Stimulated activated CD4-positive, alpha-beta T cell treated with anti-CD3 and anti-CD28 coated beads, Interleukin-4, amount 100 ng/mL, for 24 hours (primary cell): ENCODE data around the gene SERGEF.

Experiments used
- DNase-seq: peaks from one replicate; pipeline ENCODE4 v3.0.0-alpha.2; 2020

The SERGEF gene

DNA sequence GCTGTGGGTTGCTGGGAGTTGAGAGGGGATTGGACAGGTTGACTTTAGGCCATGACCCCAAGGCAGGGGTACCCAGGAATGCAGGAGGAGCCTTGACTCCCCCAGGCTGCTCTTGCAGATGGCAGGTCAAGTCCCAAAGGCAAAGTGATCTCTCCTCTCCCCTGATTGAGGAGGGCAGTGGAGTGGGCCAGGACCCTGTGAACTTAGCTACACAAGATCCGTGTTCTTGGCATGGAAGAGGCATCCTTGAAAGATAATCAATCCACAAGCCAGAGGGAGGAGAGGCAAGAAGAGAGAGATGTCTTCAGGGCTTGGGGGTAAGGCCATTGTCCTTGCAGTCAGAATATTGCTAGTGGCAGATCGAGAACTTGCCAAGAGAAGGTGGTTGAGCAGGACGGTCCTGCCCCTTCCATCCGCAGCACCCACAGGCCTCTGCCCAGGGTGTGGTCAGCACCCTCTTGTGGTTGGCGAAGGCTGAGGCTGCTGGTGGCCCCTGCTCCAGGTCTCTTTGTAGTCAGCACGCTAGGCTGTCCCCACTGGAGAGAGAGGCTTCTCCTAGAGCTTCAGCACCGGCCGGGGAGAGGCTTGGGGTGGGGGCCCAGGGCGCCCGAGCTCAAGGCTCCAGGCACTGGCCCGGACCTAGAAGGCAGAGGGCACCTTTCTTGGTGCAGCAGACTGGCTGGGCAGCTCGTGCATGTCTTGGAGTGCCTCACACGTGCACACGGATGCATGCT, 232.8 kb downstream of the SERGEF start:
- DNase-seq = no peak

GRCh38 chr11:17778956-17779860, 233.6 kb downstream of the SERGEF start:
- no peak for DNase-seq

- DNase-seq = no peak
Observed at GRCh38 chr11:17778352-17778751, 234.5 kb downstream of the SERGEF start.

DNA sequence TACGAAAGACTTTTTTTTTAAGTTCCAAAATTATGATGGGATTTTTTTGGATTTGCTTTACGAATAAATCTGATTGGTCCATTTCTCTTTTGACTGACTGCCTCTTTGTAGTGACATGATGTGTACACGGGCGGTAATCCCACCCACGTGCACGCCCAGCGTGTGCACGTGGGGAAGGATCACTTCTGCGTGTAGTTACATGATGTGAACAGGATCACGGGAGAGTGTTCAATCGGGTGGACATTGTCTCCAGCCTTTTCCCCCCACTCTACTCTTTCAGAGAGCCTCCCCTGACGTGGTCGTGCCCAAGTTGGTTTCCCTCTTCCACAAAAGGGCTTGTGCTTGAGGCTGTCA, 235.1 kb downstream of the SERGEF start:
- no peak for DNase-seq

GRCh38 chr11:17777086-17777737, 235.6 kb downstream of the SERGEF start:
- no peak for DNase-seq

DNA sequence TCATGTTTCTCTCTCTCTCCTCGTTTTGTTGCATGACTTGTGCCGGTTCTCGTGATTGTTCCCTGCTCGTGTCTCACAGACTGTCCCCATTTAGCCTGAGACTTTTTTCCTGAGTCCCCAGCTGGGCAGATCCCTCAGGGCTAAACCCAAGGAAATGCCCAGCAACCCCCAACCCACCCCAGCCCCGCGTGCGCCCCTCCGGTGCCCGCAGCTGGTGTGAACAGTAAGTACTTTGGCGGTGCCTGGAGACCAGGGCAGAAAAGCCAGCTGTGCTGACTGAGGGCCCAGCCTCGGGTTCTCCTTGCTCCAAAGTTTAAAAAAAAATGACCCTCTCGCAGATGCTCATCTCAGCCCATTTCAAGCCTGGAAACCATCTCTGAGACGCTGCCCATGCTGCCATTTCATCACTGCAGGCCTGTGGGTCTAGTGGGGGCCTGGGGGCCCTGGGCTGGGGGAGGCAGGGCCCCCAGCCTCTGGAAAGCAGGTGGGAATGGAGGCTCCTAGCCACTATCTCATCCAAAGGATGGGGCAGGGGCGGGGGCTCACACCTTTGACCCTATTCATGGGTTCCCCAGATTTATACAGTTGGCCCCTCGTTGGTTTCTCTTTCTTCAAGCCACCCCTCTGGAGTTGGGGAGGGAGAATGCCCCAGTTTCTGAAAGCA, 236.5 kb downstream of the SERGEF start:
- no peak for DNase-seq

GRCh38 chr11:17775507-17776211, 237.2 kb downstream of the SERGEF start:
- DNase-seq = no peak

DNA sequence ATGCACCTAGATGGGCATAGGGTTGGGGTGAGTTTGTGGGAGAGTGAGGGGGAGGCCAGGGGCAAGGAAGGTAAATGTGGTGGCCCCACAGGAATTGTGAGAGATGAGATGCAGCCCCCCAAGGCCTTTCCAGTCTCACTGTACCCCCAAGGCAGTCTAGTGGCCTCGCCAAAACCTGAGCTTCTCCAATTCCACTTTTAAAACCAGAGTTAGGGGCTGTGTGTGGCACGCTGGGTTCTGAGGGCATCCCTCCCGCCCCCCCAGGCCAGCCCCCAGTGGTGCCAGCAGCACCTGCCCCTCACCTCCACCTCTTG, 237.9 kb downstream of the SERGEF start:
- DNase-seq = no peak

DNA sequence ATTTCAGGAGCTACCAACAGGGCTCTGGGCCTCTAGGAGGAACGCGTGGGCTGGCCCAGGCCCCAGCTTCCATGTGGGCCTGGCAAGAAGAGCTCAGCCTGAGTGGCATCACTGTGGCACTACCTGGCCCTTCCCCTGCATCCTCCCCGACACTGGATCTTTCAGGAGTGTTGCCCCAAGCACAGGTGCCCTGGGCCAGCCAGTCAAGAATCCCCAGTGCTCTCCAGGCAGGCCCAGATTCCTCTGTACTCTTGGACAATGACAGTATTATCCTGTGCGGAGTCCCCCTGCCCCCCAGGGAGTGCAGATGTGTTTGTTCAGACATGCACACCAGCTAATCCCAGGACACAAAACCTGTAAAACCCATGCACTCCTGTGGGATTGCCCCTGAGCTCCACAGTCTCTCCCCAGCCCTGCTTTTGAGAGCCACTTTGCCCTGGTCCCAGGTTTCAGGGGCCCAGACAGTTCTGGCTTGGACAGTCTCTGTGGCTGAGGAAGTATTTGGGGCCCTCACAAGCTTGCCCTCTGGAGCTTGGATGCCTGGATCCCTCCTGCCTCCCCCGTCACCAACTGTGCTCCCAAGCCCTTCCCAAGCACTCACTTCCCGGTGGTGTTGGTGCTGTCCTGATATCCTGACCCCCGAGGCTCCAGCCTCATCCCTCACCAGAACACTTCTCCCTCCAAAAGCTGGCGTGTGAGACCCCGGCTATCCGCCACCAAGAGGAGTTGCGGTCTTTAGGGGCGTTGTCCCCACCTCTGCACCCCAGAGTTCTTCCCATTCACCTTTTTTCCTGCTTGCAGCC, 238.4 kb downstream of the SERGEF start:
- DNase-seq = no peak

DNA sequence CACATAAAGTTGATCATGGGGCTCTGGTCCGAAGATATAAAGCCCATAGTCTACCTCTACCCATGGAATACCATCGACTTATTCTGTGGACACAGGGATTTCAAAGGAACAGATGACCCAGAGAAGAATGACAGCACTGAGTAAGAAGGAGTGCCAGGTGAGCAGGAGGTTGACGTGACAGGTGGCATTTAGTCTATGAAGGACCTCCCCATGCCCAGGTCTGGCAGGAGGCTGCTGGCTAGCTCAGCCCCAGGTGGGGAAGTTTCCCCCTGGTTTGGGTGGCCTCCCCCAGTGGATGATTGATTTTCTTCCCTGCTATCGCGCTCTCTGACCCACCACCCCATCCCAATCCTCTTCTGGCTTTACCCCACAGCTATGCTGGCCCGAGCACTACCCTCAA, 239.2 kb downstream of the SERGEF start:
- no peak for DNase-seq

DNA sequence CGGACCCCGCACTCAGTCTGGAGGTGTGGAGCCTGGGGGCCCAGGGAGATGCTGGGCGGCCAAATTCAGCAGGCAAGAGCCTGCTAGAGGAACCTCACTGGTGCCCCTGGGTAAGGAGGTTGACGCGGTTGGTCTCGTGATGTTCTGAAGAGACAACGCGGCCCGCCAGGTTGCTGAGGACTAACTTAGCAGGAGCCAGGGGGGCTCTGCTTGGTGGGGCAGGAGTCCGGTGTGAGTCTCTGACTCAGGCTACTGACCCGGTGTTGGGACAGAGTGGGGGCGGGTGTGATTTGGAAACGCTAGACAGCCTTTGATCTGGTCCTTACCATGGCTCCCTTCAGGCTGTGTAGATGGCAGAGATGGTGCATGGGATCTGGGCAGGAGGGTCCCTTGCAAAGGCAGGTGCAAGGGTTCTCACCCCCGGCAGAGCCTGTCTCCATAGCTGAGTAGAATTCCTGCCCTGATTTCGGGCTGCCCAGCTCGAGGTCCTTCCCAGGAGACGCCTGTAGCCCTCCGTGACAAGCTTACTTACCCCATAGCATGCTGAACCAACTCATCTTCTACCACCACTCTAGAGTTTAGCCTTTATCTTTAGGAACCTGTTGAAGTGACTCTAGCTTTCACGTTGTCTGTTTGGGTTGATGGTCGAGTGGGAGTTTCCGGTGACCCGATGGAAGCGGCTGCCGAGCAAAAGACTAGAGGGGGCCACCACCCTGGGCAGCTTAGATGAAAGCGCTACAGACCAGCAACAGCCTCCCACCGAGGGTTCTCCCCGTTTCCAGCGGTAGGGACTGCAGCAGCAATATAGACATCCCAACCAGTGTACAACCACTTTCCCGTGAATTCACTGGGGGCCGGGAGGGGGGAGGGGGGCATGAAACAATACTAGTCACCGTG, 239.9 kb downstream of the SERGEF start:
- DNase-seq = no peak

DNA sequence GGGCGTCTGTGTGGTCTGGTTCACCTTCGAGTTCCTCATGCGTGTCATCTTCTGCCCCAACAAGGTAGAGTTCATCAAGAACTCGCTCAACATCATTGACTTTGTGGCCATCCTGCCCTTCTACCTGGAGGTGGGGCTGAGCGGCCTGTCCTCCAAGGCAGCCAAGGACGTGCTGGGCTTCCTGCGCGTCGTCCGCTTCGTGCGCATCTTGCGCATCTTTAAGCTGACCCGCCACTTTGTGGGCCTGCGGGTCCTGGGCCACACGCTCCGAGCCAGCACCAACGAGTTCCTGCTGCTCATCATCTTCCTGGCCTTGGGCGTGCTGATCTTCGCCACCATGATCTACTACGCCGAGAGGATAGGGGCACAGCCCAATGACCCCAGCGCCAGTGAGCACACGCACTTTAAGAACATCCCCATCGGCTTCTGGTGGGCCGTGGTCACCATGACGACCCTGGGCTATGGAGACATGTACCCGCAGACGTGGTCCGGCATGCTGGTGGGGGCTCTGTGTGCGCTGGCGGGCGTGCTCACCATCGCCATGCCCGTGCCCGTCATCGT, 240.9 kb downstream of the SERGEF start:
- DNase-seq = no peak

- no peak for DNase-seq
Observed at GRCh38 chr11:17771415-17771814, 241.4 kb downstream of the SERGEF start.

DNA sequence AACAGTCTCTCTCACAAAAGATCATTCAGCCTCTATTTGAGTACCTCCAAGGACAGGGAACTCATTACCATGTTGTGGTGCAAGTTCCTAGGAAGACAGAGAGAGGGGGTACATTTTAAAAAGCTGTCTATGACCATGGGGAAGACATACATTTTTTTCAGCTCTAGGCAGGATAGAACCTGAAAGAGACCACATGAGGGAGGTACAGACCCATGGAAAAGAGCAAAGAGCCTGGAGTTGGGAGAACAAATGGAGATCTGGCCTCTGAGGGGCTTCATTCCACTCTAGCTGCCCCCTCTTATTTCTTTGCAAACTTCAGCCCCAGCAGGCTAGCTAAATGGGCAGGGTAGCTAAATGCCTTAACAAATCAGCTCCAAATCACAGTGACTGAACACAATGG, 241.9 kb downstream of the SERGEF start:
- no peak for DNase-seq

DNA sequence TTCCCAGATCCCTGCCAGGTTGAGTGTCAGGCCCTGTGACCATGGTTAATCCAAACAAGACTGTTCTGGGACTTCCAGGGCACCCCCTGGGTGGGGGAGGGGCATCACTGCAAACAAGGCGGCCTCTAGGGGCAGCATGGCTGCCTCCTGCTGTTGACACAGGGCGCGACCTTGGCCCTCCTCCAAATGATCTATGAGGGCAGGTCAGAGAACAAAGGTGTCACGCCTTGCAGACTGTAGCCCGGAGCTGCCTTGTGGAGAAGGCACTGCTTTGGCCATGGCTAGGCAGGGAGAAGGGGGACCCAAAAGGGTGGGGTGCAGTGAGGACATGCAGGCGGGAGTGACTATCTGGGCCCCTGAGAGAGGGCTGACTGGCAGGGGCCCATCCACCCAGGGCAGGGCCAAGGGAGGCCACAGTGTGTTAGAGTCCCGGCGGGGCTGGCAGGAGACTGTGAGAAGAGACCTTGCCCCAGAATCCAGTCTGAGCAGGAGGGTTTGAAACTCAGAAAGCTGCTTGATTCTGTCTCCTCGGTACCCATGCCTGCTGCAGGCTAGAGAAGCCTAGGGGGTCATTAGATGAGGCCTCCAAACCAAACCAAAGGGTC, 242.7 kb downstream of the SERGEF start:
- DNase-seq = no peak

DNA sequence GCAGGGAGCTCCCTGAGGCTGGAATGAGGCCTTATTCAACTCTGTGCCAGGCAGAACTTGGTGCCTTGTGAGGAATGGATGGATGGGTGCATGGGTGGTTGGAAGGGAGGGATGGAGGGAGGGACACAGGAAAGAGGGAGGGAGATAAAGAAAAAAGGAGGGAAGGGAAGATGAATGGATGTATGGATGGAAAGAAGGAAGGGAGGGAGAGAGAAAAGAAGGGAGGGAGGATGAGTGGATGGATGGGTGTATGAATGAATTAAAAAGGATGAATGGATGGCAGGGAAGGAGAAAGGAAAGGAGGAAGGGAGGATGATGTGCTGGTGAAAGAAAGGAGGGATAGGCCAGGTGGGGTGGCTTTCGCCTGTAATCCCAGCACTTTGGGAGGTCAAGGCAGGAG, 243.6 kb downstream of the SERGEF start:
- DNase-seq = no peak

DNA sequence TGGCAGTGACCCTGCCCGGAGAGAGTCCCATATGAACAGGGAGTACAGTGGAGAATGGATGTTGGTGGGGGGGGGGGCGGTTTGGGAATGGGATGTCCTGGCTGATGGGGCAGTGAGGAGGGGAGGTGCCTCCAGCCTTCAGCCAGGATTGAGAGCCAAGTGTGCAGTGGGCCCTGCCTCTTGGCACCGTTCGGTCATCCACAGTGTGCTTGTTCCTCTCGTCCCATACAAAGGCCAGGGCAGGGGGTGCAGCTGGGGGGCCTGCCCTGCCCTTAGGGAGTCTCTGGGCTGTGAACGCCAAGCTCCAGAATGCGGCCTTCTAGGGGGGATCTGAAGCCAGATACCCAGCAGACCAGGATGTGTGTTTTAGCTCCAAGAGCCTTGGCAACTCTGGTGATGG, 244.3 kb downstream of the SERGEF start:
- DNase-seq = no peak

DNA sequence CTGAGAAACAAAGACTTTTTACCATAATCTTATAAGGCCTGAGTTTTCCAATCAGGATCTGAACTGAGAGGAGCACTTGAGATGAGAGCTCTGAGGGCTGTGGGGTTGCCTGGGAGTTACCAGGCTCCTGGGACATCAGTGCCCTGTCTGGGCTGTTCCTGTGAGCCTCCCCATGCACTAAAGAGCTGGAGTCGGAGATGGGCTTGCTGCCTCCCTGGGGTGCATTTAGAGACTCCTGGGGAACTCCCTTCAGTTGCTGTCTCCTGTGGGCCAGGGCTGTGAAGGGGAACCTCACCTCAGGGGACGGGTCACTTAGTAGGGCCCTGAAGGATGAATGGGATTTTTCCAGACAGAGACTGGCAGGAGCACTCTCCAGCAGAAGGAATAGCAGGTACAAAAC, 244.9 kb downstream of the SERGEF start:
- no peak for DNase-seq

GRCh38 chr11:17767301-17767885, 245.5 kb downstream of the SERGEF start:
- DNase-seq = no peak

DNA sequence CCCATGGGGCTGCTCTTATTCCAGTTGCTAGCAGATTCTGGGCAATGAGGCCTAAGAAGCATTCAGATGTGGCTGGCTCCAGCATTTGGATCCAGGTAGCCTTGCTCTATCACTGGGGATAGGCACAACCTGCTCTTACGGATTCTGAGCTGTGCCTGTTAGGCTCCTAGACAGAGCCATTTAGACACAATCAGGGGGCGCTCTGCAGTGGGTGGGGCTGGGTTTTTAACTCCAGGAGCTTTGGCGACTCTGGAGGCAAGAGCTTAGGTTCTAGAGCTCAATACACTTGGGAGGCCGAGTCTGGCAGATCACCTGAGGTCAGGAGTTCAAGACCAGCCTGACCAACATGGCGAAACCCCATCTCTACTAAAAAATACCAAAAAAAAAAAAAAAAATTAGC, 246.3 kb downstream of the SERGEF start:
- DNase-seq = no peak
